Neural progenitor cell (in vitro differentiated cells): ENCODE data around the gene AUP1. TPM values are rescaled to one million over a fixed set of nuclear protein-coding genes. Genes with fewer than 3 reads are reported as not detected.

Source experiments
- DNase-seq: peaks from one replicate; pipeline ENCODE4 v3.0.0-alpha.2; 2016; ENCODE audit warnings: low spot score
- H2AFZ ChIP-seq: fragments of 200-600 bp; sonication (generic); replicated peaks from 2 replicates; pipeline ENCODE4 v1.6.1; 2016; ENCODE audit warnings: antibody characterized with exemption
- H3F3A ChIP-seq: fragments of 200-600 bp; sonication (generic); 2 replicates; pipeline ENCODE4 v1.6.1; 2016; ENCODE audit warnings: antibody characterized with exemption, low read depth
- H3K27ac ChIP-seq: fragments of 200-600 bp; sonication (generic); 2 replicates; pipeline ENCODE4 v1.5.1; 2016; ENCODE audit warnings: mild to moderate bottlenecking
- H3K27me3 ChIP-seq: fragments of 200-600 bp; sonication (generic); 2 replicates; pipeline ENCODE4 v1.6.1; 2016; ENCODE audit warnings: mild to moderate bottlenecking, moderate library complexity
- H3K36me3 ChIP-seq: fragments of 200-600 bp; sonication (generic); 2 replicates; pipeline ENCODE4 v1.5.1; 2016
- H3K4me1 ChIP-seq: fragments of 200-600 bp; sonication (generic); 2 replicates; pipeline ENCODE4 v1.6.1; 2016; ENCODE audit warnings: mixed run types
- H3K4me2 ChIP-seq: fragments of 200-600 bp; sonication (generic); 2 replicates; pipeline ENCODE4 v1.6.1; 2016
- H3K4me3 ChIP-seq: fragments of 200-600 bp; sonication (generic); 2 replicates; pipeline ENCODE4 v1.5.1; 2016
- H3K79me2 ChIP-seq: fragments of 200-600 bp; sonication (generic); 2 replicates; pipeline ENCODE4 v1.6.1; 2016; ENCODE audit warnings: low read depth
- H3K9ac ChIP-seq: fragments of 200-600 bp; sonication (generic); 2 replicates; pipeline ENCODE4 v1.6.1; 2016
- H3K9me3 ChIP-seq: fragments of 200-600 bp; sonication (generic); 2 replicates; pipeline ENCODE4 v1.5.1; 2016; ENCODE audit warnings: low read depth
- H4K20me1 ChIP-seq: fragments of 200-600 bp; sonication (generic); 2 replicates; pipeline ENCODE4 v1.6.1; 2016; ENCODE audit warnings: low read depth
- H3K27ac Mint-ChIP-seq: 3 replicates; pipeline ENCODE4 v1.8.0; 2021; ENCODE audit warnings: mixed read lengths
- H3K27me3 Mint-ChIP-seq: 2 replicates; pipeline ENCODE4 v1.8.0; 2022; ENCODE audit warnings: low read depth, mild to moderate bottlenecking, inconsistent platforms, moderate library complexity, mixed read lengths; ENCODE audit not compliant: insufficient read depth
- H3K36me3 Mint-ChIP-seq: 3 replicates; pipeline ENCODE4 v1.8.0; 2021; ENCODE audit warnings: mixed read lengths
- H3K4me1 Mint-ChIP-seq: 3 replicates; pipeline ENCODE4 v1.8.0; 2021; ENCODE audit warnings: mixed read lengths
- H3K4me3 Mint-ChIP-seq: 3 replicates; pipeline ENCODE4 v1.8.0; 2021; ENCODE audit warnings: mild to moderate bottlenecking, moderate library complexity, mixed read lengths
- H3K9me3 Mint-ChIP-seq: 3 replicates; pipeline ENCODE4 v1.8.0; 2020; ENCODE audit warnings: mixed read lengths
- EZH2 ChIP-seq: fragments of 200-600 bp; sonication (generic); IDR thresholded peaks from 2 replicates; pipeline ENCODE4 v1.6.1; 2017; ENCODE audit warnings: antibody characterized with exemption, mild to moderate bottlenecking, moderate library complexity
- EZH2phosphoT487 ChIP-seq: fragments of 200-600 bp; sonication (generic); IDR thresholded peaks from 2 replicates; pipeline ENCODE4 v1.6.1; 2017; ENCODE audit warnings: antibody characterized with exemption
- total RNA-seq: library from RNA; depleted of rRNA; stranded (reverse); fragments of >200 nt; gene quantifications from 2 replicates; pipeline ENCODE4 v1.2.3, GENCODE V29; 2015; ENCODE audit warnings: low replicate concordance
- TF ChIP-seq, protein P1 (sequence below): fragments of 200-600 bp; sonication (generic); IDR thresholded peaks from 2 replicates; pipeline ENCODE4 v1.5.1; 2017; ENCODE audit warnings: antibody characterized with exemption, mild to moderate bottlenecking

AUP1 gene
- total RNA-seq, 1 donor from 2014 or later = 47.9 TPM

DNA sequence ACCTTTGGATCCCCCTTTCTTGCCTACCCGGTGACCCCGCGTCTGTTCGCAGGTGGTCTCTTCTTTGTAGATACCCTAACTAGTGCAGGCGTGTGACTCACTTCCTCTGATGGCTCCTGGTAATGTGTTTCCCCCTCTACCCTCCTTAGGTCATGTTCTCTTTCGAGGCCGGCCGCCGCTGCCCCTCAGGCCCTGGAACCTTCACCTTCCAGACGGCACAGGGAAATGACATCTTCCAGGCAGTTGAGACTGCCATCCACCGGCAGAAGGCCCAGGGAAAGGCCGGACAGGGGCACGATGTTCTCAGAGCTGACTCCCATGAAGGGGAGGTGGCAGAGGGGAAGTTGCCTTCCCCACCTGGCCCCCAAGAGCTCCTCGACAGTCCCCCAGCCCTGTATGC is 26.7 kb upstream of the AUP1 start:
- TF ChIP-seq EZH2 (no peak), EZH2phosphoT487 (no peak)
- TF ChIP-seq, protein P1, sequence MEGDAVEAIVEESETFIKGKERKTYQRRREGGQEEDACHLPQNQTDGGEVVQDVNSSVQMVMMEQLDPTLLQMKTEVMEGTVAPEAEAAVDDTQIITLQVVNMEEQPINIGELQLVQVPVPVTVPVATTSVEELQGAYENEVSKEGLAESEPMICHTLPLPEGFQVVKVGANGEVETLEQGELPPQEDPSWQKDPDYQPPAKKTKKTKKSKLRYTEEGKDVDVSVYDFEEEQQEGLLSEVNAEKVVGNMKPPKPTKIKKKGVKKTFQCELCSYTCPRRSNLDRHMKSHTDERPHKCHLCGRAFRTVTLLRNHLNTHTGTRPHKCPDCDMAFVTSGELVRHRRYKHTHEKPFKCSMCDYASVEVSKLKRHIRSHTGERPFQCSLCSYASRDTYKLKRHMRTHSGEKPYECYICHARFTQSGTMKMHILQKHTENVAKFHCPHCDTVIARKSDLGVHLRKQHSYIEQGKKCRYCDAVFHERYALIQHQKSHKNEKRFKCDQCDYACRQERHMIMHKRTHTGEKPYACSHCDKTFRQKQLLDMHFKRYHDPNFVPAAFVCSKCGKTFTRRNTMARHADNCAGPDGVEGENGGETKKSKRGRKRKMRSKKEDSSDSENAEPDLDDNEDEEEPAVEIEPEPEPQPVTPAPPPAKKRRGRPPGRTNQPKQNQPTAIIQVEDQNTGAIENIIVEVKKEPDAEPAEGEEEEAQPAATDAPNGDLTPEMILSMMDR = no peak
- peaks cover 31% of the 10 kb centered on the region for H3F3A ChIP-seq
- peaks cover 39% of the 10 kb centered on the region for H3K27me3 ChIP-seq
- H4K20me1 ChIP-seq = peaks cover 22% of the 10 kb centered on the region
- H3K36me3 ChIP-seq = no peaks in the 10 kb centered on the region
- Mint-ChIP-seq H3K27me3 (peaks cover 26% of the 10 kb centered on the region), H3K4me1 (peaks cover 6% of the 10 kb centered on the region), H3K4me3 (peak overlapping the region; percentile 95), H3K36me3 (peaks cover 9% of the 10 kb centered on the region), H3K27ac (no peak overlapping the region), H3K9me3 (no peaks in the 10 kb centered on the region)
- no peak overlapping the region for H3K27ac ChIP-seq
- peaks cover 12% of the 10 kb centered on the region for H3K4me1 ChIP-seq
- H3K4me2 ChIP-seq = no peak overlapping the region
- no peak overlapping the region for H3K9ac ChIP-seq
- no peak for DNase-seq
- H2AFZ ChIP-seq = no peak overlapping the region
- no peaks in the 10 kb centered on the region for H3K9me3 ChIP-seq
- H3K4me3 ChIP-seq = no peak overlapping the region
- peaks cover 11% of the 10 kb centered on the region for H3K79me2 ChIP-seq

DNA sequence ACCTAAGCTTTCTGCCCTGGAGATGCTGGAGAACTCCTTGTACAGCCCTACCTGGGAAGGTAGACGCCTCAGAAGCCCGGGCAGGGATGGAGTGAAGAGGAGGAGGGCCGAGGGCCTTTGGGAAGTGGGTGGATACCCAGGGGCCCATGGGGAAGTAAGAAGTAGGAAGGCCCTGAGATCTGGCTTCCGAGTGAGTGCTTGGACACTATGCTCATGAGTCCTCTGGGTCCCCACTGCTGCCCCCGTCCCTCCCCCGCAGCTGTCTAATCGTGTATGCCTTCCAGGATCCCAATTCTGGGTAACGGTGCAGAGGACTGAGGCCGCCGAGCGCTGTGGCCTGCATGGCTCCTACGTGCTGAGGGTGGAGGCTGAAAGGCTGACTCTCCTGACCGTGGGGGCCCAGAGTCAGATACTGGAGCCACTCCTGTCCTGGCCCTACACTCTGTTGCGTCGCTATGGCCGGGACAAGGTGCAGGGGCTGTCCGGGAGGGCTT is 26.2 kb upstream of the AUP1 start:
- H3K4me3 Mint-ChIP-seq = peak overlapping the region; percentile 95
- H3K4me1 Mint-ChIP-seq = peaks cover 6% of the 10 kb centered on the region
- TF ChIP-seq EZH2phosphoT487 (no peak), EZH2 (no peak)
- TF ChIP-seq, protein P1 = no peak
- H3K79me2 ChIP-seq = peaks cover 11% of the 10 kb centered on the region
- H3K4me3 ChIP-seq = peak overlapping the region; percentile 97
- no peak overlapping the region for H2AFZ ChIP-seq
- H3K4me1 ChIP-seq = peaks cover 12% of the 10 kb centered on the region
- H3K27ac ChIP-seq = no peak overlapping the region
- H3K4me2 ChIP-seq = peak overlapping the region; percentile 88
- H3K9ac ChIP-seq = peak overlapping the region; percentile 1
- H3K27me3 Mint-ChIP-seq = peaks cover 25% of the 10 kb centered on the region
- DNase-seq = no peak
- no peaks in the 10 kb centered on the region for H3K36me3 ChIP-seq
- H3K9me3 Mint-ChIP-seq = no peaks in the 10 kb centered on the region
- no peak overlapping the region for H3K27ac Mint-ChIP-seq
- H3K27me3 ChIP-seq = peaks cover 39% of the 10 kb centered on the region
- peaks cover 22% of the 10 kb centered on the region for H4K20me1 ChIP-seq
- H3K36me3 Mint-ChIP-seq = peaks cover 10% of the 10 kb centered on the region
- no peaks in the 10 kb centered on the region for H3K9me3 ChIP-seq
- H3F3A ChIP-seq = peaks cover 31% of the 10 kb centered on the region

GRCh38 chr2:74554820-74555531 is 25.5 kb upstream of the AUP1 start:
- Mint-ChIP-seq H3K9me3 (no peaks in the 10 kb centered on the region), H3K27me3 (peaks cover 28% of the 10 kb centered on the region), H3K36me3 (peaks cover 15% of the 10 kb centered on the region), H3K4me1 (peaks cover 11% of the 10 kb centered on the region), H3K27ac (no peak overlapping the region), H3K4me3 (peak overlapping the region; percentile 95)
- peak; percentile 79 for DNase-seq
- H3K9ac ChIP-seq = peak overlapping the region; percentile 1
- peaks cover 14% of the 10 kb centered on the region for H3K79me2 ChIP-seq
- H3K27me3 ChIP-seq = peaks cover 42% of the 10 kb centered on the region
- no peaks in the 10 kb centered on the region for H3K36me3 ChIP-seq
- H3K4me3 ChIP-seq = peak overlapping the region; percentile 97
- peaks cover 31% of the 10 kb centered on the region for H3F3A ChIP-seq
- peak; percentile 43 for TF ChIP-seq EZH2phosphoT487
- TF ChIP-seq, protein P1 = no peak
- peak; percentile 55 for TF ChIP-seq EZH2
- no peaks in the 10 kb centered on the region for H3K9me3 ChIP-seq
- H3K4me2 ChIP-seq = peak overlapping the region; percentile 88
- peaks cover 22% of the 10 kb centered on the region for H4K20me1 ChIP-seq
- H3K4me1 ChIP-seq = peaks cover 12% of the 10 kb centered on the region
- H3K27ac ChIP-seq = no peak overlapping the region
- peak overlapping the region; percentile 92 for H2AFZ ChIP-seq
